Stimulated activated CD8-positive, alpha-beta memory T cell treated with anti-CD3 and anti-CD28 coated beads, Interleukin-7, amount 100 ng/mL, for 24 hours (primary cell): ENCODE results near the gene KSR2.
"Not testable (repeated sequence)": the region's sequence is repeated elsewhere in the genome, so short reads cannot be mapped to it uniquely, and the experiment has no call there.

ENCODE experiments used
- DNase-seq: peaks from one replicate; pipeline ENCODE4 v3.0.0-alpha.2; 2020; ENCODE audit warnings: low read depth

KSR2 gene

GRCh38 chr12:117890644-117891043, 78.1 kb downstream of the KSR2 start:
- DNase-seq, result no peak

GRCh38 chr12:117890137-117890536, 78.7 kb downstream of the KSR2 start:
- DNase-seq, result no peak

DNA sequence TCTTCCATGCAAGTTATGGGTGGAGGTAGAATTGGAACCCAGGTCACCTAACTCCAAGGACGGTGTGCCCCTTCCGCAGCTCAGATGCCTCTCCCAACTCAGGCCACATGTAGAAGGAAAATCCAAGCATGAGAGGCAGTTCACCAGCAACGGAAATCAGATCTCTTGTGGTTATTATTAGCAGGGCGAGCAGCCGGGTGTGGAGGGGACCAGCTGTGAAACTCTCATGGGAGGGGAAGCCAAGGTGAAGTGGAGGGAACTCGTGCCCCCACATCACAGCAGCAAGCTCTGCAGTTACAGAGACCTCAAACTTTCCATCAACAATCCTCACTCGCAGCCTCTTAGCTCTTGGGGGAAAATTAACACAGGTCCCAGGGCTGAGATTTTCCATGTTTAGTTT, 79.7 kb downstream of the KSR2 start:
- DNase-seq, result no peak

- DNase-seq, result no peak
Measured at GRCh38 chr12:117885211-117885610, 83.6 kb downstream of the KSR2 start.

- no peak for DNase-seq
Measured at GRCh38 chr12:117884161-117884560, 84.6 kb downstream of the KSR2 start.

DNA sequence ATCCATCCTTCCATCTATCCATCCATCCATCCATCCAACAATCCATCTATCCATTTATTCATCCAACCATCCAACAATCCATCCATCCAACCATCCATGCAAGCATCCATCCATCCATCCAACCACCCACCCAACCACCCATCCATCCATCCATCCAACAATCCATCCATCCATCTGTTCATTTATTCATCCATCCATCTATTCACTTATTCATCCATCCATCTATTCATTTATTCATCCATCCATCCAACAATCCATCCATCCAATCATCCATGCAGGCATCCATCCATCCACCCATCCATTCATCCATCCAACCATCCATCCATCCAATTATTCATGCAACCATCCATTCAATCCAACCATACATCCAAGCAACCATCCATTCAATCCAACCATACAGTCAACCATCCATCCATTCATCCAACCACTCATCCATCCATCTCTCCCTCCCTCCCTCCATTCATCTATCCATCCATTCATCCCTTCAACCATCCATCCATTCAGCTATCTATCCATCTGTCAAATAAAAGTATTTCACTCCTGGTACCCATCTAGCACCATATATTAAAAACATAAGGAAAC, 86.1 kb downstream of the KSR2 start:
- no peak for DNase-seq

DNA sequence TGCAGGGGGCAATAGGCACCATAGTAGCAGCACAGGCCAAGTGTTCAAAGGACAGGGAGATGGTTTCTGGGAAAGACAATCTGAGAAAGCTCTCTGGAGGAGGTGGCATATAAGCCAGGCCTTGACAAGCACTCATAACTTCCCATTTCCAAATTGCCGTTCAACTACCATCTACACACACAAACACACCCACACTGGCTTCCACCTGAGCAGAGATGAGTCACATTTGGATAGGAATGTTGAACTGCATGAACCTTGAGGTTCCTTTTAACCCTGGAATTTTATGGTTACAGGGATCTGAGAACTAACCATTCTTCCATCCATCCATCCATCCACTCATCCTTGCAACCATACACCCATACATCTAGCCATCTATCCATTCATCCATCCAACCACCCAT, 86.6 kb downstream of the KSR2 start:
- DNase-seq, result no peak

- no peak for DNase-seq
Measured at GRCh38 chr12:117881517-117881916, 87.3 kb downstream of the KSR2 start.

GRCh38 chr12:117878605-117879004, 90.2 kb downstream of the KSR2 start:
- DNase-seq, result no peak

- DNase-seq, result no peak
Measured at GRCh38 chr12:117876436-117876816, 92.4 kb downstream of the KSR2 start.

DNA sequence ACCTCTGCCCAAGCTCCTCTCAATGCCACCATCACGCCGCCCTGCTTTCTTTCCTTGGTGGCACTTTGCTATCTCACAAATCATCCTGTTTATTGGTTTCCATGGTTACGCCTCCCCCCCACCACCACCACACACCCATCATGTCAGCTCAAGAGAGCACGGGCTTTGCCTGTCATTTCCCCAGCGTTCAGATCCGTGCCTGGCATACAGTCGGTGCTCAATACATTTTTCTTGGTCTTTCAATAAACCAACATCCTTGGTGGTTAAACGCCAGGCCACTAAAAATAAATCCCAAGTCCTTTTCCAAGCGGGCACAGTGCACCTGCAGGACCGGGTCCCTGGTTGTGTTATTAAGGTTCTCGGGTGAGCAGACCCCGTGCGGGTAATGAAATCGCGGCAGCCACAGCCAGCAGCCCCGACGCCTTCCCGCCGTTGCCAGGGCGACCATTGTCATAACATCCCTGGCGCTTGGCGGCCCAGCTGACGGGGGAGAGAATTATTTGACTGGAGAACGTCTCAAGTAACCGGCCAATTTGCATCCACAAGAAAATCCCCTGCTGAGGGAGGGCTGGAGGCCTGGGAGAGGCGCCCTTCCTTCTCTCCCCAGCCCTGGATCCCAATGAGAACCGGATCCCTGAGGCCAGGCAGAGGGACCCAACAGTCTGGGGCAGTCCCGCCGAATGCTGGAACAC, 92.9 kb downstream of the KSR2 start:
- no peak for DNase-seq

DNA sequence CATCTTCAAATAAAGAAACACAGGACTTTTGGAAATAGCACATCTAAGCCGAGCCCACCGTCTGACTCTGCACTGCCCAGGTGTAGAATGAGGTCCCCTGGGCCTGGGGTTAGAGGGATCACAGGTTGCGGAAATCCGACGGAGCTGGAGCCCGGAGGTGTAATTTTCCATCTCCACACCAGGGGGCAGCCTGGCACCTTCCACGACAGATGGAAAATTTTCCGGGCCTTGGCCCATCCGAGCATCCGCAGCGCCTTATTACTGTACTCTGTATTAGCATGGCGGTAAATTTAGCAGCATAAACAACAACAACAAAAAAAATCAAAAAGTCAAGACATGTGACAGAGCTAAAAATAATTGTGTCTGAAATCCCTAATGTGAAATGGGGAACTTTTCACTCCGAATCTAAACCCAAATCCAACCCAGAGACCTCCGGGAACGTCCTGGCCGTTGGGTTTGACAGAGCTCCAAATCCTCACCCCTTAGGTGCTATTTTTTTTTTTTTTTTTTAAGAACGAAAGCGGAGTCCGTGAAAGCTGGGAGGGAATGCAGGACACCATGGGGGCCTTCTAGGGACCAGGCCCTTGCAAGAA, 93.9 kb downstream of the KSR2 start:
- DNase-seq, result peak; percentile 55

GRCh38 chr12:117874198-117874597, 94.6 kb downstream of the KSR2 start:
- not testable (repeated sequence) for DNase-seq

DNA sequence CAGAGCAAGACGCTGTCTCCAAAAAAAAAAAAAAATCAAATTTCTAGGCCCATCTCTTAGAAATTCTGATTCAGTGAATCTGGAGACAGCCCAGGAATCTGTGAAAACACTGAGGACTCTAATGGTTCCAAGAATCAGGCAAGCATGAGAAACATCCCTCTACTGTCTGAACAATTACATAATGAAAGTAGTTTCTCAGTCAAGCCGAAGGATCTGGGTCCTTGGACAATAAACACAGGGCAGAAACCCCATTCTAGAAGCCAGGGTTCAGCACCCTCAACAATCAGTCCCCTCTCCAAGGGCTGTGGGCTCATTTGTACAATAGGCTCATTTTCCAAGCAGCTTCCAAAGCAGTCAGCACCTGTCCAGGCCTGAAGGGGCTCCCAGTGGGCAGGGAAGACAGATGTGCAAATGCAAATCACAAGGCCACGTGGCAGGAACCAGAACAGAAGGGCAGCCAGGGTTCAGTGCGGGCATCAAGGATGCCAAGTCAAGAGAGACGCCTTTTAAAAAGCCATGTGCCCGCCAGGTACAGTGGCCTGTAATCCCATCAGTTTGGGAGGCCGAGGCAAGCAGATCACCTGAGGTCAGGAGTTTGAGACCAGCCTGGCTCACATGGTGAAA, 96.1 kb downstream of the KSR2 start:
- no peak for DNase-seq

DNA sequence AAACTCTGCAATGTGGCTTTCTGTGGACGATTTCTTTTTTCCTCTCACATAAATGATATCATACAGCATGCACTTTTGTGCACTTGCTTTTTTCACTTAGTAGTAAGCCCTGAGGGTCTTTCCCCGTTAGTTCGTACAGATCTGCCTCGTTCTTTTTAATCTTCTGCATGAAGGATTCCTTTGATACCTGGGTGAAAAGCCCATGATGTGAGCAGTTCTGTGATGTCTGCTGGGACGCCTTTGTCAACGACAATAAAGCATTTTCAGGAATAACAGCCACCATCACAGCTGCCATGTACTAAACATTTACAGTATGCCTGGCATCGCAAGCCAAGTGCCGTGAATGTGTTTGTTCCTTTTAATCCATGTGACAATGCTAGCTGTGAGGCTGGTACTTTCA, 99.2 kb downstream of the KSR2 start:
- no peak for DNase-seq

GRCh38 chr12:117867348-117867747, 101.4 kb downstream of the KSR2 start:
- DNase-seq, result no peak

DNA sequence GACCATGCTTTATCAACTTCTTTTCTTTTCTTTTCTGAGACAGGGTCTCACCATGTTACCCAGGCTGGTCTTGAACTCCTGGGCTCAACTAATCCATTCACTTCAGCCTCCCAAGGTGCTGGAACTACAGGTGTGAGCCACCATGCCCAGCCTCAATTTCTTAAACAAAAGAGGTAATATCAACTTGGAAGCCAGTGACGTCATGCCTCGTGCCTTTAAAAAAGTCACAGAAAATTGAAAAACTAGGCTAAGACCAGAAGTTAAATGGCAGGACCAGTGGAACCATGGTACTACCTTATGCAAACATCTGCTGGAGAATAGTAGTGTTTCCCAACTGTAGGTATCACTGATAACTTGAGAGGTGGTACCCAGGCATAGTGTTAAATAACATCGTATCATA, 103.3 kb downstream of the KSR2 start:
- no peak for DNase-seq

GRCh38 chr12:117863002-117863709, 105.6 kb downstream of the KSR2 start:
- DNase-seq, result no peak

- no peak for DNase-seq
Measured at GRCh38 chr12:117861691-117862090, 107.1 kb downstream of the KSR2 start.

GRCh38 chr12:117860787-117861290, 108.0 kb downstream of the KSR2 start:
- not testable (repeated sequence) for DNase-seq

DNA sequence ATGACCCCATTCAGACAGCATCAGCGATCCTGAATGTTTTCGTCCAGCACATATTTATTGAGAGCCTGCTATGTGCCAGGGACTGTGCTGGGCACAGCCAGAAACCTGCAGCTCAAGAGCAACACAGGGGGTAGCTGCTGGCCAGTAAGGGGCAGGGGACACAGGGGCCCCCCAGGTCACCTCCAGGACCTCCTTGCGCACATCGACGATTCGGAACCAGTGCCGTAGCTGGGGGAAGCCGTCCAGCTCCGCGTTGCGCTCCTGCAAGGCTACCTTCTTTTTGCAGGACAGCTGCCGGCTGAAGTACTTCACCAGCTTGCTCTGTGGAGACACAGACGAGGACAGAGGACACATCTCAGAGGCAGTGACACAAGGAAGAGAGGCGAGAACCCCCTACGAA, 108.7 kb downstream of the KSR2 start:
- DNase-seq, result no peak
